Measurements from ENCODE around the gene DAPL1.

- TF ChIP-seq CTCF (IDR thresholded peaks at IDR 0.05; ENCODE audit: poor library complexity) (no peak), EZH2 (IDR thresholded peaks at IDR 0.05; ENCODE audit: borderline replicate concordance) (no peak)
Observed at GRCh38 chr2:158818511-158818910, 23.4 kb downstream of the DAPL1 start.

Measured in hepatocyte (in vitro differentiated cells).